Suprapubic skin (tissue), 4 donors: ENCODE results near the gene GALNT7.

Experiments used
- EP300 ChIP-seq: sonication (generic); formaldehyde crosslinking; IDR thresholded peaks from one replicate; pipeline ENCODE4 v1.6.1; 2017; ENCODE audit warnings: antibody characterized with exemption
- POLR2A ChIP-seq, 2 donors: fragments of 450-650 bp; IDR thresholded peaks; one replicate each; pipeline ENCODE4 v1.6.1; 2017; ENCODE audit warnings: antibody characterized with exemption in 2 of 2, mild to moderate bottlenecking in 2 of 2, moderate library complexity in 2 of 2
- POLR2AphosphoS5 ChIP-seq, 3 donors: sonication (generic); formaldehyde crosslinking; IDR thresholded peaks; one replicate each; pipeline ENCODE4 v1.6.1; 2017; ENCODE audit warnings: antibody characterized with exemption in 3 of 3
- TF ChIP-seq, protein P1 (sequence below), 2 donors: fragments of 200-600 bp in 1 of 2; fragments of 450-650 bp in 1 of 2; sonication (generic) in 1 of 2; IDR thresholded peaks; one replicate each; pipeline ENCODE4 v1.5.1; 2016 to 2019; ENCODE audit warnings: antibody characterized with exemption in 2 of 2, mild to moderate bottlenecking in 1 of 2, moderate library complexity in 1 of 2

GRCh38 chr4:173176010-173176409, 7.4 kb downstream of the GALNT7 start:
- TF ChIP-seq, protein P1, sequence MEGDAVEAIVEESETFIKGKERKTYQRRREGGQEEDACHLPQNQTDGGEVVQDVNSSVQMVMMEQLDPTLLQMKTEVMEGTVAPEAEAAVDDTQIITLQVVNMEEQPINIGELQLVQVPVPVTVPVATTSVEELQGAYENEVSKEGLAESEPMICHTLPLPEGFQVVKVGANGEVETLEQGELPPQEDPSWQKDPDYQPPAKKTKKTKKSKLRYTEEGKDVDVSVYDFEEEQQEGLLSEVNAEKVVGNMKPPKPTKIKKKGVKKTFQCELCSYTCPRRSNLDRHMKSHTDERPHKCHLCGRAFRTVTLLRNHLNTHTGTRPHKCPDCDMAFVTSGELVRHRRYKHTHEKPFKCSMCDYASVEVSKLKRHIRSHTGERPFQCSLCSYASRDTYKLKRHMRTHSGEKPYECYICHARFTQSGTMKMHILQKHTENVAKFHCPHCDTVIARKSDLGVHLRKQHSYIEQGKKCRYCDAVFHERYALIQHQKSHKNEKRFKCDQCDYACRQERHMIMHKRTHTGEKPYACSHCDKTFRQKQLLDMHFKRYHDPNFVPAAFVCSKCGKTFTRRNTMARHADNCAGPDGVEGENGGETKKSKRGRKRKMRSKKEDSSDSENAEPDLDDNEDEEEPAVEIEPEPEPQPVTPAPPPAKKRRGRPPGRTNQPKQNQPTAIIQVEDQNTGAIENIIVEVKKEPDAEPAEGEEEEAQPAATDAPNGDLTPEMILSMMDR (IDR thresholded peaks at IDR 0.05), result no peak
- TF ChIP-seq POLR2A (IDR thresholded peaks at IDR 0.05) (no peak), POLR2AphosphoS5 (IDR thresholded peaks at IDR 0.05) (no peak), EP300 (no peak)
